Neural crest cell (in vitro differentiated cells): ENCODE data around the gene PRMT5. TPM values are rescaled to one million over a fixed set of nuclear protein-coding genes. Genes with fewer than 3 reads are reported as not detected.
A peak's percentile ranks its signal among the peaks of the same experiment; 100 is the strongest.

ENCODE experiments used
- DNase-seq: peaks from one replicate; pipeline ENCODE4 v3.0.0; 2021; ENCODE audit warnings: low read depth, mixed read lengths, low spot score
- H3K27ac Mint-ChIP-seq: one replicate; pipeline ENCODE4 v1.8.0; 2021; ENCODE audit warnings: mild to moderate bottlenecking, mixed read lengths; ENCODE audit not compliant: unreplicated experiment
- H3K27me3 Mint-ChIP-seq: 2 replicates; pipeline ENCODE4 v1.8.0; 2021; ENCODE audit warnings: low read depth, mild to moderate bottlenecking, mixed read lengths
- H3K36me3 Mint-ChIP-seq: 2 replicates; pipeline ENCODE4 v1.8.0; 2021; ENCODE audit warnings: low read depth, mild to moderate bottlenecking, mixed read lengths
- H3K4me1 Mint-ChIP-seq: 2 replicates; pipeline ENCODE4 v1.8.0; 2021; ENCODE audit warnings: mixed read lengths
- H3K4me3 Mint-ChIP-seq: one replicate; pipeline ENCODE4 v1.8.0; 2021; ENCODE audit warnings: mild to moderate bottlenecking, mixed read lengths
- H3K9me3 Mint-ChIP-seq: 2 replicates; pipeline ENCODE4 v1.8.0; 2021; ENCODE audit warnings: mixed read lengths
- total RNA-seq: library from RNA; stranded (reverse); gene quantifications from 2 replicates; pipeline ENCODE4 v1.2.1, GENCODE V29; 2021
- TF ChIP-seq, protein P1 (sequence below): fragments of 200-600 bp; sonication (generic); conservative IDR thresholded peaks from 2 replicates; pipeline ENCODE4 v1.5.0; 2021; ENCODE audit warnings: antibody characterized with exemption, mild to moderate bottlenecking

Gene PRMT5
- total RNA-seq, 1 donor from 2014 or later, result 134 TPM

- H3K9me3 Mint-ChIP-seq, result no peaks in the 10 kb centered on the region
- peak within 1 kb of the TSS; percentile 76 for H3K4me3 Mint-ChIP-seq
- H3K27me3 Mint-ChIP-seq, result peaks cover 5% of the 10 kb centered on the region
- H3K27ac Mint-ChIP-seq, result peak within 1 kb of the TSS; percentile 98
- TF ChIP-seq, protein P1, sequence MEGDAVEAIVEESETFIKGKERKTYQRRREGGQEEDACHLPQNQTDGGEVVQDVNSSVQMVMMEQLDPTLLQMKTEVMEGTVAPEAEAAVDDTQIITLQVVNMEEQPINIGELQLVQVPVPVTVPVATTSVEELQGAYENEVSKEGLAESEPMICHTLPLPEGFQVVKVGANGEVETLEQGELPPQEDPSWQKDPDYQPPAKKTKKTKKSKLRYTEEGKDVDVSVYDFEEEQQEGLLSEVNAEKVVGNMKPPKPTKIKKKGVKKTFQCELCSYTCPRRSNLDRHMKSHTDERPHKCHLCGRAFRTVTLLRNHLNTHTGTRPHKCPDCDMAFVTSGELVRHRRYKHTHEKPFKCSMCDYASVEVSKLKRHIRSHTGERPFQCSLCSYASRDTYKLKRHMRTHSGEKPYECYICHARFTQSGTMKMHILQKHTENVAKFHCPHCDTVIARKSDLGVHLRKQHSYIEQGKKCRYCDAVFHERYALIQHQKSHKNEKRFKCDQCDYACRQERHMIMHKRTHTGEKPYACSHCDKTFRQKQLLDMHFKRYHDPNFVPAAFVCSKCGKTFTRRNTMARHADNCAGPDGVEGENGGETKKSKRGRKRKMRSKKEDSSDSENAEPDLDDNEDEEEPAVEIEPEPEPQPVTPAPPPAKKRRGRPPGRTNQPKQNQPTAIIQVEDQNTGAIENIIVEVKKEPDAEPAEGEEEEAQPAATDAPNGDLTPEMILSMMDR, result no peak
- DNase-seq, result peak; percentile 8
- no peaks in the 10 kb centered on the region for H3K36me3 Mint-ChIP-seq
- H3K4me1 Mint-ChIP-seq, result peaks cover 57% of the 10 kb centered on the region
Observed at GRCh38 chr14:22883173-22883976, 45.8 kb downstream of the PRMT5 start, which contains the start of gene REM2. Gene REM2 (plus strand): TSS chr14:22883222. CDS start chr14:22883288, 66 bp downstream.

DNA sequence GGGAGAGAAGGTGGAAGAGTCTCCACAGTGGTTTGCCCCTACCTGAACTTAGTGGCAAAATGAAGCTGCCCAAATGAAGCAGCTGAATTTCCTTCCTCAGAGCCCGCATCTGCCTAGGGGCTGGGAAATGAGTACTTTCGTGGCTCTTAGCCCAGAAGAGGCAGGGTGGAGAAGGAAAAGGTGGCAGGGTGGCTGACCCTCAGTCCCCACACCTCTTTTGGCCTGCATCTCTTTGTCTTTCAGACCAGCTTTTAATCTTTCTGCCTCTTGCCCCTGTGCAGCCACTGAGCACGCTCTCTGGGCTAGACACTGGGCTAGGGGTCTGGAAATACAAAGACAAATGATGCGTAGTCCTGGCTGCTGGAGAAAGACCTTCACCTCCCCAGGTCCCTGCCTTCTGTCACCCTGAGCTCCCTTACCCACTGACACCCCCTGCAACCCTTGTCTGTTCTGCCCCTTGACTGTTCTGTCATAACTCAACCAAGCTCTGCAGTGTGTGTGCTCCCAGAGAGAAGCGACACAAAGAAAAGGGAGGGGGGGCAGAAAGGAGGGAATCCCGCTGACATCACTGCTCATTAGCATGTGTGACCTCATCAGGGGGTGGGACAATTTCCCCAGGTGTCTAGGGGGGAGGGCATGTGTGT is 46.5 kb downstream of the PRMT5 start:
- Mint-ChIP-seq H3K27ac (peak overlapping the region; percentile 98), H3K9me3 (no peaks in the 10 kb centered on the region), H3K4me3 (peak overlapping the region; percentile 76), H3K27me3 (peaks cover 5% of the 10 kb centered on the region), H3K4me1 (peaks cover 56% of the 10 kb centered on the region), H3K36me3 (no peaks in the 10 kb centered on the region)
- TF ChIP-seq, protein P1, result no peak
- peak; percentile 14 for DNase-seq

DNA sequence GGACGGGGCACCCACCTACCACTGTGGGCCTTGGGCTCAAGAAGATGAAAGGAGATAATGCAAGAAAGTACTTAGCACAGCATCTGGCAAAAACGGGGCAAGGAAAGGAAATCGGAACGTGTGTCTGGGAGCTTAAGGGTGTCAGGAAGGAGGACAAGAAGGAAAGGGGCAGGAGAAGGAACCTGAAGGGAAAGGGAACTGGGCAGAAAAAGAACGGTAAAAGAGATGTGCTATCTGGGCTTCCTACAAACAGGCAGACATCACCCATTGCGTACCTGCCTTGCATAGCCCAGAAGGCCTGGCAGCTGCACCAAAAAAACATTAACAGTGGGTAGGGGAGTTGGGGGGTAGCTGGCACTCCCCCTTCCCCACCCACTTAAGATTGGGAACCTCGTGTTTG is 47.1 kb downstream of the PRMT5 start:
- Mint-ChIP-seq H3K36me3 (no peaks in the 10 kb centered on the region), H3K4me3 (peak overlapping the region; percentile 64), H3K27ac (peak overlapping the region; percentile 36), H3K9me3 (no peaks in the 10 kb centered on the region), H3K27me3 (peaks cover 5% of the 10 kb centered on the region), H3K4me1 (peaks cover 50% of the 10 kb centered on the region)
- TF ChIP-seq, protein P1, result no peak
- no peak for DNase-seq

GRCh38 chr14:22878271-22879246 is 50.6 kb downstream of the PRMT5 start:
- H3K36me3 Mint-ChIP-seq, result no peaks in the 10 kb centered on the region
- no peak for DNase-seq
- no peak overlapping the region for H3K27ac Mint-ChIP-seq
- no peaks in the 10 kb centered on the region for H3K9me3 Mint-ChIP-seq
- H3K27me3 Mint-ChIP-seq, result no peaks in the 10 kb centered on the region
- peaks cover 23% of the 10 kb centered on the region for H3K4me1 Mint-ChIP-seq
- peak overlapping the region; percentile 32 for H3K4me3 Mint-ChIP-seq
- TF ChIP-seq, protein P1, result no peak

DNA sequence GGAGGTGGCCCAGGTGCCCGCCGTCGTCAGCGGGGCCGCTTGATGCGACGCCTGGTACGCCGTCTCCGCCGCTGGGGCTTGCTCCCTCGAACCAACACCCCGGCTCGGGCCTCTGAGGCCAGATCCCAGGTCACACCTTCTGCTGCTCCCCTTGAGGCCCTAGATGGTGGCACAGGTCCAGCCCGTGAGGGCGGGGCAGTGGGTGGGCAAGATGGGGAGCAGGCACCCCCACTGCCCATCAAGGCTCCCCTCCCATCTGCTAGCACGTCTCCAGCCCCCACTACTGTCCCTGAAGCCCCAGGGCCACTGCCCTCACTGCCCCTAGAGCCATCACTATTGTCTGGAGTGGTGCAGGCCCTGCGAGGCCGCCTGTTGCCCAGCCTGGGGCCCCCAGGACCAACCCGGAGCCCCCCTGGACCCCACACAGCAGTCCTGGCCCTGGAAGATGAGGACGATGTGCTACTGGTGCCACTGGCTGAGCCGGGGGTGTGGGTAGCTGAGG is 52.1 kb downstream of the PRMT5 start:
- Mint-ChIP-seq H3K4me1 (peaks cover 14% of the 10 kb centered on the region), H3K36me3 (no peaks in the 10 kb centered on the region), H3K9me3 (no peaks in the 10 kb centered on the region), H3K27me3 (no peaks in the 10 kb centered on the region), H3K27ac (no peak overlapping the region), H3K4me3 (no peak overlapping the region)
- no peak for DNase-seq
- TF ChIP-seq, protein P1, result no peak
